GM12878 (cell line): Measurements from ENCODE around the gene MSI2. TPM values are rescaled to one million over a fixed set of nuclear protein-coding genes. Genes with fewer than 3 reads are reported as not detected.

ENCODE experiments used
- ATAC-seq: fragments of 200-7000 bp; cut with Tn5 transposase; 3 replicates; pipeline ENCODE4 v1.9.1; 2020; ENCODE audit warnings: mild to moderate bottlenecking, moderate library complexity
- BruUV-seq: library from RNA; stranded (reverse); fragments of 400-500 nt; replicated peaks from 2 replicates; lab custom pipeline; 2021; lab: Mats Ljungman, UMichigan
- CTCF ChIA-PET: fragments of 300-600 bp; sonication (Branson Sonifier 250); formaldehyde crosslinking; extraction: SDS; loops from one replicate; lab custom pipeline; 2021; ENCODE audit warnings: inconsistent platforms; lab: Yijun Ruan, JAX
- POLR2A ChIA-PET: fragments of 350-600 bp; formaldehyde crosslinking; extraction: SDS; loops from one replicate; lab custom pipeline; 2021; ENCODE audit warnings: inconsistent platforms; lab: Charles Lee
- RAD21 ChIA-PET: fragments of 300-600 bp; sonication (Branson Sonifier 250); formaldehyde crosslinking; loops from one replicate; lab custom pipeline; 2023; ENCODE audit warnings: antibody characterized with exemption; ENCODE audit not compliant: unreplicated experiment; lab: Charles Lee
- SMC1A ChIA-PET: fragments of 300-600 bp; sonication (Branson Sonifier 250); formaldehyde crosslinking; loops from one replicate; lab custom pipeline; 2023; ENCODE audit not compliant: unreplicated experiment, uncharacterized antibody; lab: Charles Lee
- DNase-seq: peaks from one replicate; pipeline ENCODE4 v3.0.0-alpha.2; 2011; ENCODE audit warnings: low read depth, low spot score
- FAIRE-seq: peaks from 3 replicates; lab custom pipeline; 2011; peaks lifted over from hg19 to GRCh38; lab: Jason Lieb, UNC
- H2AFZ ChIP-seq: 2 replicates; pipeline ENCODE4 v1.6.0; 2011; ENCODE audit warnings: low read depth, low read length, control low read depth; ENCODE audit not compliant: control insufficient read depth
- H3K27ac ChIP-seq: 2 replicates; pipeline ENCODE4 v1.5.1; 2011; ENCODE audit warnings: control low read depth; ENCODE audit not compliant: control insufficient read depth, insufficient read depth
- H3K27me3 ChIP-seq, 2 experiments: replicated peaks in 1 of 2; 2 replicates each; pipeline versions ENCODE4 v1.6.0 to v1.6.1; 2011; ENCODE audit warnings: low read length in 1 of 2; ENCODE audit not compliant: control insufficient read depth in 2 of 2, insufficient read depth in 2 of 2
- H3K36me3 ChIP-seq, 2 experiments: 2 replicates each; pipeline ENCODE4 v1.5.1; 2011; ENCODE audit warnings: low read length in 1 of 2; ENCODE audit not compliant: control insufficient read depth in 2 of 2, insufficient read depth in 2 of 2
- H3K4me1 ChIP-seq: 2 replicates; pipeline ENCODE4 v1.6.1; 2011; ENCODE audit warnings: mild to moderate bottlenecking, low read length, moderate library complexity, mixed read lengths; ENCODE audit not compliant: control insufficient read depth, insufficient read depth
- H3K4me2 ChIP-seq: 2 replicates; pipeline ENCODE4 v1.6.0; 2011; ENCODE audit warnings: control low read depth; ENCODE audit not compliant: control insufficient read depth, insufficient read depth
- H3K4me3 ChIP-seq: fragments of 200-600 bp; sonication (generic); 2 replicates; pipeline ENCODE4 v1.5.1; 2016
- H3K79me2 ChIP-seq: 2 replicates; pipeline ENCODE4 v1.6.0; 2011; ENCODE audit warnings: low read length; ENCODE audit not compliant: control insufficient read depth, insufficient read depth
- H3K9ac ChIP-seq: 2 replicates; pipeline ENCODE4 v1.8.0; 2011; ENCODE audit warnings: low read length, control low read depth, mixed read lengths; ENCODE audit not compliant: control insufficient read depth, insufficient read depth
- H3K9me3 ChIP-seq: replicated peaks from 3 replicates; pipeline ENCODE4 v1.5.1; 2011; ENCODE audit warnings: mild to moderate bottlenecking, low read length; ENCODE audit not compliant: control insufficient read depth, insufficient read depth
- H4K20me1 ChIP-seq: 2 replicates; pipeline ENCODE4 v1.6.0; 2011; ENCODE audit not compliant: control insufficient read depth, insufficient read depth
- ASH2L ChIP-seq: fragments of 300-600, 200-600 bp; sonication (generic); IDR thresholded peaks from 2 replicates; pipeline ENCODE4 v1.6.1; 2017; ENCODE audit warnings: low read depth, mild to moderate bottlenecking, borderline replicate concordance
- ATF7 ChIP-seq: fragments of 450-650 bp; IDR thresholded peaks from 2 replicates; pipeline ENCODE4 v1.6.1; 2016; ENCODE audit warnings: low read depth, mild to moderate bottlenecking
- CBFB ChIP-seq: IDR thresholded peaks from 2 replicates; pipeline ENCODE4 v1.6.1; 2016; ENCODE audit warnings: antibody characterized with exemption, low read depth
- CREB1 ChIP-seq: IDR thresholded peaks from 2 replicates; pipeline ENCODE4 v1.6.1; 2012; ENCODE audit warnings: low read depth, mild to moderate bottlenecking, inconsistent platforms
- KDM1A ChIP-seq: fragments of 200-600 bp; sonication (generic); IDR thresholded peaks from 2 replicates; pipeline ENCODE4 v1.6.1; 2016; ENCODE audit warnings: borderline replicate concordance
- MTA2 ChIP-seq: fragments of 450-650 bp; IDR thresholded peaks from 2 replicates; pipeline ENCODE4 v1.6.1; 2016; ENCODE audit warnings: low read depth, mild to moderate bottlenecking, moderate library complexity
- MXI1 ChIP-seq: fragments of 150-350 bp; IDR thresholded peaks from 2 replicates; pipeline ENCODE4 v1.6.1; 2011; ENCODE audit warnings: low read depth, mild to moderate bottlenecking, inconsistent platforms, low read length, improper control_type of control experiment
- RB1 ChIP-seq: fragments of 450-650 bp; formaldehyde crosslinking; IDR thresholded peaks from 2 replicates; pipeline ENCODE4 v1.6.1; 2017; ENCODE audit warnings: mild to moderate bottlenecking, borderline replicate concordance
- RFX5 ChIP-seq: IDR thresholded peaks from 2 replicates; pipeline ENCODE4 v1.6.1; 2011; ENCODE audit warnings: low read depth, low read length, improper control_type of control experiment
- USF2 ChIP-seq: IDR thresholded peaks from 2 replicates; pipeline ENCODE4 v1.6.1; 2011; ENCODE audit warnings: low read depth, low read length, improper control_type of control experiment, borderline replicate concordance
- ZNF592 ChIP-seq: fragments of 450-650 bp; IDR thresholded peaks from 2 replicates; pipeline ENCODE4 v1.6.1; 2017; ENCODE audit warnings: mild to moderate bottlenecking, moderate library complexity
- WGBS: methylation state at CpG from one replicate; pipeline ENCODE4 v1.1.6; 2016; ENCODE audit warnings: low lambda C conversion rate; ENCODE audit not compliant: insufficient replicate concordance, insufficient coverage; ENCODE audit errors: missing lambda C conversion rate; 5-methylcytosine and 5-hydroxymethylcytosine counted together
- in situ Hi-C: fragments of 300-500 bp; cut with MboI; formaldehyde crosslinking; loops from 9 replicates; pipeline ENCODE4 v1.14.3; 2018; ENCODE audit warnings: mixed read lengths
- intact Hi-C: fragments of 100-400 bp; cut with micrococcal nuclease; formaldehyde crosslinking; loops from one replicate; pipeline ENCODE4 v1.14.2; 2022; ENCODE audit not compliant: unreplicated experiment
- polyA plus RNA-seq, 11 experiments: library from polyadenylated mRNA; depleted of rRNA in 4 of 11; unstranded in 6 of 11; stranded (reverse) in 5 of 11; fragments of >200 nt; fragmentation: Nextera tagmentation in 4 of 11; fragmentation: Illumina TruSeq in 1 of 11; extraction: Ambion mirVana in 4 of 11; extraction: Trizol in 1 of 11; gene quantifications; 1 replicate in 1 of 11; 2 replicates in 10 of 11; pipeline versions ENCODE4 v1.2.1 to v1.2.3, GENCODE V29; 2011 to 2016; ENCODE audit warnings: inconsistent platforms in 2 of 11, missing spikeins in 2 of 11, low read depth in 1 of 11
- total RNA-seq, 4 experiments: library from RNA; depleted of rRNA in 3 of 4; stranded (reverse); fragments of >200 nt in 3 of 4; fragmentation: Illumina TruSeq in 1 of 4; extraction: Trizol in 1 of 4; gene quantifications; 2 replicates each; pipeline versions ENCODE4 v1.2.1 to v1.2.3, GENCODE V29; 2013 to 2021
- TF ChIP-seq, protein P1 (sequence below): fragments of 450-650 bp; IDR thresholded peaks from 2 replicates; pipeline ENCODE4 v1.6.1; 2014; ENCODE audit warnings: mild to moderate bottlenecking
- TF ChIP-seq, protein P2 (sequence below): fragments of 450-650 bp; IDR thresholded peaks from 2 replicates; pipeline ENCODE4 v1.6.1; 2016; ENCODE audit warnings: mild to moderate bottlenecking

Gene MSI2
- total and polyA plus RNA-seq, 10 of the 15 experiments (the other 5 are each of a cell fraction or from before 2014, with no cell fraction given) = 6.1 to 76.1 (median 42.0) TPM

DNA sequence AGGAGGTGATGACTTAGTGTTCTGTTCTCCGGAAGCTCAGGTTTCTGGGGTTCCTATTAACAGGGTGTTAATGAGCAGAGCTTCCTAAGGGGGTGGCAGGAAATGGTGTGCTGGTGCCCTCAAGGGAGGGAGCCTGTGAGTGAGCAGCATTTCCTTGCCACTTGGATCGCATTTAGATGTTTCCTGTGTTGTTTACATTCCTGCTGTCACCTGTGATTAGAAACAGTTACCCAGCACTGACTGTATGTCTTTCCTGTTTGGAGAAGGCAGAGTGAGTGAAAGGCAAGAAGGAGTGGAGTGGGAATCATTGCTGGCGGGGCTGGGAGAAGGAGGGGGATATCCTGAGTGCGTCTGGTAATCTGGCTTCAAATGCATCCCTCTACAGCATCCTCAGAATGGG lies 274.2 kb downstream of the MSI2 start:
- POLR2A ChIA-PET = no interaction called here
- DNase-seq (no peak), ATAC-seq (no peak), FAIRE-seq (no peak)
- in situ Hi-C loops (no loop called here), intact Hi-C loops (no loop called here)
- Histone ChIP-seq H2AFZ (no peak overlapping the region), H3K4me3 (no peak overlapping the region), H3K27ac (no peak overlapping the region), H3K4me2 (no peak overlapping the region), H3K9me3 (no peaks in the 10 kb centered on the region), H3K4me1 (peaks cover 36% of the 10 kb centered on the region), H3K79me2 (peaks cover 5% of the 10 kb centered on the region), H3K36me3 (peaks cover 11 to 20% of the 10 kb centered on the region in 2 experiments), H3K27me3 (no peaks in the 10 kb centered on the region), H4K20me1 (no peaks in the 10 kb centered on the region), H3K9ac (no peak overlapping the region)
- no TSS peak for BruUV-seq
- 89% methylated on average over 4 of the region's 4 CpGs for WGBS
- SMC1A ChIA-PET = interaction anchor here (1.5 kb wide), 1 partner anchor 43 kb away, joined by 3 read pairs; no protein-coding TSS in a partner anchor
- CTCF ChIA-PET = interaction anchor here (0.6 to 1.1 kb wide), 2 partner anchors 287 to 289 kb away, joined by 3 to 6 read pairs; no protein-coding TSS in a partner anchor
- RAD21 ChIA-PET = interaction anchor here (1.0 to 1.1 kb wide), 3 partner anchors 67 to 76 kb away, joined by 3 to 4 read pairs (median 3); no protein-coding TSS in a partner anchor
- TF ChIP-seq CREB1 (no peak), RFX5 (no peak), MXI1 (no peak), ATF7 (no peak), CBFB (no peak), ASH2L (no peak), USF2 (no peak), MTA2 (no peak), ZNF592 (no peak), RB1 (no peak), KDM1A (no peak)
- TF ChIP-seq, protein P1, sequence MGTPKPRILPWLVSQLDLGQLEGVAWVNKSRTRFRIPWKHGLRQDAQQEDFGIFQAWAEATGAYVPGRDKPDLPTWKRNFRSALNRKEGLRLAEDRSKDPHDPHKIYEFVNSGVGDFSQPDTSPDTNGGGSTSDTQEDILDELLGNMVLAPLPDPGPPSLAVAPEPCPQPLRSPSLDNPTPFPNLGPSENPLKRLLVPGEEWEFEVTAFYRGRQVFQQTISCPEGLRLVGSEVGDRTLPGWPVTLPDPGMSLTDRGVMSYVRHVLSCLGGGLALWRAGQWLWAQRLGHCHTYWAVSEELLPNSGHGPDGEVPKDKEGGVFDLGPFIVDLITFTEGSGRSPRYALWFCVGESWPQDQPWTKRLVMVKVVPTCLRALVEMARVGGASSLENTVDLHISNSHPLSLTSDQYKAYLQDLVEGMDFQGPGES = no peak
- TF ChIP-seq, protein P2, sequence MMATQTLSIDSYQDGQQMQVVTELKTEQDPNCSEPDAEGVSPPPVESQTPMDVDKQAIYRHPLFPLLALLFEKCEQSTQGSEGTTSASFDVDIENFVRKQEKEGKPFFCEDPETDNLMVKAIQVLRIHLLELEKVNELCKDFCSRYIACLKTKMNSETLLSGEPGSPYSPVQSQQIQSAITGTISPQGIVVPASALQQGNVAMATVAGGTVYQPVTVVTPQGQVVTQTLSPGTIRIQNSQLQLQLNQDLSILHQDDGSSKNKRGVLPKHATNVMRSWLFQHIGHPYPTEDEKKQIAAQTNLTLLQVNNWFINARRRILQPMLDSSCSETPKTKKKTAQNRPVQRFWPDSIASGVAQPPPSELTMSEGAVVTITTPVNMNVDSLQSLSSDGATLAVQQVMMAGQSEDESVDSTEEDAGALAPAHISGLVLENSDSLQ = no peak
